Panc1 (cell line): ENCODE results near the gene TCOF1. TPM values are rescaled to one million over a fixed set of nuclear protein-coding genes. Genes with fewer than 3 reads are reported as not detected.

Experiments
- ATAC-seq: fragments of 200-7000 bp; cut with Tn5 transposase; 2 replicates; pipeline ENCODE4 v1.9.1; 2020; ENCODE audit warnings: mild to moderate bottlenecking, moderate library complexity
- BruUV-seq: library from RNA; stranded (reverse); fragments of 400-500 nt; replicated peaks from 2 replicates; lab custom pipeline; 2021; lab: Mats Ljungman, UMichigan
- CTCF ChIA-PET: fragments of 300-600 bp; sonication (Branson Sonifier 250); formaldehyde crosslinking; loops from one replicate; lab custom pipeline; 2022; ENCODE audit warnings: antibody characterized with exemption; lab: Charles Lee
- POLR2A ChIA-PET: fragments of 300-600 bp; sonication (Branson Sonifier 250); formaldehyde crosslinking; loops from one replicate; lab custom pipeline; 2022; ENCODE audit warnings: antibody characterized with exemption; lab: Charles Lee
- DNase-seq: peaks from one replicate; pipeline ENCODE4 v3.0.0-alpha.2; 2010; ENCODE audit warnings: low read depth, low spot score
- H3K27ac ChIP-seq: 2 replicates; pipeline ENCODE4 v1.5.1; 2011; ENCODE audit warnings: mild to moderate bottlenecking, low read length, inconsistent platforms
- H3K27me3 ChIP-seq: fragments of 200-500 bp; sonication (Bioruptor generic); 2 replicates; pipeline ENCODE4 v1.6.0; 2014; ENCODE audit warnings: low read length, inconsistent platforms; ENCODE audit not compliant: control insufficient read depth, insufficient read depth
- H3K36me3 ChIP-seq: fragments of 200-500 bp; sonication (Bioruptor generic); 2 replicates; pipeline ENCODE4 v1.5.1; 2014; ENCODE audit warnings: inconsistent platforms, mild to moderate bottlenecking, low read length, moderate library complexity; ENCODE audit not compliant: control insufficient read depth, insufficient read depth
- H3K4me1 ChIP-seq: 2 replicates; pipeline ENCODE4 v1.5.1; 2011; ENCODE audit warnings: inconsistent platforms, mild to moderate bottlenecking, low read length, moderate library complexity; ENCODE audit not compliant: control insufficient read depth, insufficient read depth
- H3K4me3 ChIP-seq, 2 experiments: 2 replicates each; pipeline ENCODE4 v1.5.1; 2011 to 2012; ENCODE audit warnings: low read depth in 2 of 2, low read length in 2 of 2, mild to moderate bottlenecking in 2 of 2, inconsistent platforms in 1 of 2, moderate library complexity in 1 of 2
- H3K9me3 ChIP-seq: fragments of 200-500 bp; sonication (Bioruptor generic); 2 replicates; pipeline ENCODE4 v1.5.1; 2014; ENCODE audit warnings: low read depth, mild to moderate bottlenecking, inconsistent platforms, low read length, moderate library complexity; ENCODE audit not compliant: control insufficient read depth, insufficient read depth
- POLR2AphosphoS5 ChIP-seq: IDR thresholded peaks from 2 replicates; pipeline ENCODE4 v1.6.1; 2012; ENCODE audit warnings: mild to moderate bottlenecking, low read depth, low read length, moderate library complexity
- SIN3A ChIP-seq: IDR thresholded peaks from 2 replicates; pipeline ENCODE4 v1.6.1; 2012; ENCODE audit warnings: low read depth, mild to moderate bottlenecking, low read length, moderate library complexity, borderline replicate concordance; ENCODE audit not compliant: insufficient read depth
- TCF7L2 ChIP-seq: IDR thresholded peaks from 2 replicates; pipeline ENCODE4 v1.6.1; 2011; ENCODE audit warnings: mild to moderate bottlenecking, low read depth, low read length, inconsistent platforms
- in situ Hi-C: cut with HindIII; loops from 2 replicates; pipeline ENCODE4 v1.10.0; 2016; ENCODE audit warnings: low sequenced_read_pairs, low pct_unique_long_range_greater_than_20kb
- intact Hi-C: fragments of 100-400 bp; cut with micrococcal nuclease; formaldehyde crosslinking; loops from one replicate; pipeline ENCODE4 v1.10.0; 2022; ENCODE audit not compliant: unreplicated experiment
- total RNA-seq: library from RNA; stranded (reverse); gene quantifications from one replicate; pipeline ENCODE4 v1.2.1, GENCODE V29; 2021; ENCODE audit not compliant: unreplicated experiment
- TF ChIP-seq, protein P1 (sequence below): fragments of 450-650 bp; IDR thresholded peaks from 2 replicates; pipeline ENCODE4 v1.5.1; 2017; ENCODE audit warnings: mild to moderate bottlenecking
- TF ChIP-seq, protein P2 (sequence below), 2 experiments: IDR thresholded peaks; 2 replicates each; pipeline ENCODE4 v1.6.1; 2011 to 2012; ENCODE audit warnings: low read depth in 2 of 2, control low read depth in 1 of 2, low read length in 1 of 2, mild to moderate bottlenecking in 1 of 2, moderate library complexity in 1 of 2; ENCODE audit not compliant: insufficient read depth in 1 of 2

TCOF1 gene
- total RNA-seq, 1 experiment from 2014 or later: 92.8 TPM

DNA sequence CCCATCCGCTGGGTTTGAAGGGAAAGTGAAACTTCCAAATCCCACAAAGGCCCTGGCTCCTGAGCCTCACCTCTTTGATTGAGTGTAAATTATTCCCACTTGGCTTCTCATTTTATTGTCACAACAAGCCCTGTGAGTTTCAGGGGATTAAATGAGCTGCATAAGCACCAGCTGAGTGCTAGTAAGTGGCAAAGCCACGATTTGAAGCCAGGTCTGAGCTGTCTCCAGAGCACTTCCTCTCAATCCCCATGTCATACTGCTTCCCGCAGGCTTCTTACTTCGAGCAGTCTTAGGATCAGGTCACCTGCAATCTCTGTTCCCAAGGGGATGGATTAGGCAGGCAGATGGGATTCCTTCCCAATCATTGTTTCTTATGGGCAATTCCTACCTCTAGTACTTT lies 74.1 kb downstream of the TCOF1 start:
- ATAC-seq: 0 out of 2 replicates have a peak, but pooled peaks have one; percentile 33
- CTCF ChIA-PET: no interaction called here
- POLR2A ChIA-PET: no interaction called here
- DNase-seq: no peak
- intact Hi-C loops (loop anchor here (10.0 kb wide), 1 partner anchor 207 kb away; no protein-coding TSS in a partner anchor), in situ Hi-C loops (no loop called here)
- H3K36me3 ChIP-seq: no peaks in the 10 kb centered on the region
- H3K4me1 ChIP-seq: no peaks in the 10 kb centered on the region
- TF ChIP-seq, protein P1, sequence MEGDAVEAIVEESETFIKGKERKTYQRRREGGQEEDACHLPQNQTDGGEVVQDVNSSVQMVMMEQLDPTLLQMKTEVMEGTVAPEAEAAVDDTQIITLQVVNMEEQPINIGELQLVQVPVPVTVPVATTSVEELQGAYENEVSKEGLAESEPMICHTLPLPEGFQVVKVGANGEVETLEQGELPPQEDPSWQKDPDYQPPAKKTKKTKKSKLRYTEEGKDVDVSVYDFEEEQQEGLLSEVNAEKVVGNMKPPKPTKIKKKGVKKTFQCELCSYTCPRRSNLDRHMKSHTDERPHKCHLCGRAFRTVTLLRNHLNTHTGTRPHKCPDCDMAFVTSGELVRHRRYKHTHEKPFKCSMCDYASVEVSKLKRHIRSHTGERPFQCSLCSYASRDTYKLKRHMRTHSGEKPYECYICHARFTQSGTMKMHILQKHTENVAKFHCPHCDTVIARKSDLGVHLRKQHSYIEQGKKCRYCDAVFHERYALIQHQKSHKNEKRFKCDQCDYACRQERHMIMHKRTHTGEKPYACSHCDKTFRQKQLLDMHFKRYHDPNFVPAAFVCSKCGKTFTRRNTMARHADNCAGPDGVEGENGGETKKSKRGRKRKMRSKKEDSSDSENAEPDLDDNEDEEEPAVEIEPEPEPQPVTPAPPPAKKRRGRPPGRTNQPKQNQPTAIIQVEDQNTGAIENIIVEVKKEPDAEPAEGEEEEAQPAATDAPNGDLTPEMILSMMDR: no peak
- no peak for TF ChIP-seq SIN3A
- TF ChIP-seq, protein P2, sequence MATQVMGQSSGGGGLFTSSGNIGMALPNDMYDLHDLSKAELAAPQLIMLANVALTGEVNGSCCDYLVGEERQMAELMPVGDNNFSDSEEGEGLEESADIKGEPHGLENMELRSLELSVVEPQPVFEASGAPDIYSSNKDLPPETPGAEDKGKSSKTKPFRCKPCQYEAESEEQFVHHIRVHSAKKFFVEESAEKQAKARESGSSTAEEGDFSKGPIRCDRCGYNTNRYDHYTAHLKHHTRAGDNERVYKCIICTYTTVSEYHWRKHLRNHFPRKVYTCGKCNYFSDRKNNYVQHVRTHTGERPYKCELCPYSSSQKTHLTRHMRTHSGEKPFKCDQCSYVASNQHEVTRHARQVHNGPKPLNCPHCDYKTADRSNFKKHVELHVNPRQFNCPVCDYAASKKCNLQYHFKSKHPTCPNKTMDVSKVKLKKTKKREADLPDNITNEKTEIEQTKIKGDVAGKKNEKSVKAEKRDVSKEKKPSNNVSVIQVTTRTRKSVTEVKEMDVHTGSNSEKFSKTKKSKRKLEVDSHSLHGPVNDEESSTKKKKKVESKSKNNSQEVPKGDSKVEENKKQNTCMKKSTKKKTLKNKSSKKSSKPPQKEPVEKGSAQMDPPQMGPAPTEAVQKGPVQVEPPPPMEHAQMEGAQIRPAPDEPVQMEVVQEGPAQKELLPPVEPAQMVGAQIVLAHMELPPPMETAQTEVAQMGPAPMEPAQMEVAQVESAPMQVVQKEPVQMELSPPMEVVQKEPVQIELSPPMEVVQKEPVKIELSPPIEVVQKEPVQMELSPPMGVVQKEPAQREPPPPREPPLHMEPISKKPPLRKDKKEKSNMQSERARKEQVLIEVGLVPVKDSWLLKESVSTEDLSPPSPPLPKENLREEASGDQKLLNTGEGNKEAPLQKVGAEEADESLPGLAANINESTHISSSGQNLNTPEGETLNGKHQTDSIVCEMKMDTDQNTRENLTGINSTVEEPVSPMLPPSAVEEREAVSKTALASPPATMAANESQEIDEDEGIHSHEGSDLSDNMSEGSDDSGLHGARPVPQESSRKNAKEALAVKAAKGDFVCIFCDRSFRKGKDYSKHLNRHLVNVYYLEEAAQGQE (IDR thresholded peaks at IDR 0.05; ENCODE audit: insufficient read depth in 1 of 2, low read depth in 2 of 2, low read length in 1 of 2): no peak
- no peak for TF ChIP-seq TCF7L2
- no peak for TF ChIP-seq POLR2AphosphoS5
- H3K27ac ChIP-seq: no peak overlapping the region
- H3K9me3 ChIP-seq: no peaks in the 10 kb centered on the region
- no peaks in the 10 kb centered on the region for H3K27me3 ChIP-seq
- no TSS peak for BruUV-seq
- no peak overlapping the region for H3K4me3 ChIP-seq

DNA sequence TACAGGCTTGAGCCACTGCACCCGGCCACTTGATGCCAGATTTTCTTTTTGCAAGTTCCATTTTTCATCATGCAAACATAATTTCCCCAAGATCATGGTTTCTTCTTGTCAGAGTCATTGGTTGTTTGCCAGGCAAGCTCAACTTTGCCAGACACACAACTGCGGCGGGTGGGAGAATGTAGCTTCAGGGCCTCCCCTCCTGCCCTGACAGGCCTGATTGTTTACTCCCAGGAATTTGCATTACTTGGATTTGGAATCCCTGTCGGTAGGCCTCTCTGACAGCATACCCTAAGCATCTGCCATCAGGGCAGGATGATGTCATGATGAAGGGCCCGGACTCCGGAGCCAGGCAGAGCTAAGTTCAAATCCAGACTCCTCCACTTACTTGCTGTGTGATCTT lies 77.0 kb downstream of the TCOF1 start:
- CTCF ChIA-PET: no interaction called here
- no peak for ATAC-seq
- in situ Hi-C loops: no loop called here

More for the DNA sequence above, 77.0 kb downstream of the TCOF1 start:
- TF ChIP-seq, protein P2 (IDR thresholded peaks at IDR 0.05; ENCODE audit: insufficient read depth in 1 of 2, low read depth in 2 of 2, low read length in 1 of 2): no peak
- TF ChIP-seq SIN3A (no peak), POLR2AphosphoS5 (no peak), TCF7L2 (no peak)
- TF ChIP-seq, protein P1: no peak
- intact Hi-C loops: loop anchor here (10.0 kb wide), 1 partner anchor 210 kb away; no protein-coding TSS in a partner anchor
- POLR2A ChIA-PET: no interaction called here
- no peaks in the 10 kb centered on the region for H3K9me3 ChIP-seq
- no peaks in the 10 kb centered on the region for H3K4me1 ChIP-seq
- H3K36me3 ChIP-seq: no peaks in the 10 kb centered on the region
- no TSS peak for BruUV-seq
- H3K4me3 ChIP-seq: no peak overlapping the region
- H3K27me3 ChIP-seq: no peaks in the 10 kb centered on the region
- DNase-seq: no peak
- no peak overlapping the region for H3K27ac ChIP-seq
